GM19025 (cell line): ENCODE data around the gene SNX30.

ENCODE experiments used
- ATAC-seq: cut with Tn5 transposase; IDR thresholded peaks from one replicate; pipeline ENCODE4 v1.9.1; 2021; ENCODE audit warnings: mild to moderate bottlenecking, low read depth, moderate library complexity; ENCODE audit not compliant: unreplicated experiment

Gene SNX30

GRCh38 chr9:112777914-112778313, 27.4 kb downstream of the SNX30 start:
- ATAC-seq = no peak

DNA sequence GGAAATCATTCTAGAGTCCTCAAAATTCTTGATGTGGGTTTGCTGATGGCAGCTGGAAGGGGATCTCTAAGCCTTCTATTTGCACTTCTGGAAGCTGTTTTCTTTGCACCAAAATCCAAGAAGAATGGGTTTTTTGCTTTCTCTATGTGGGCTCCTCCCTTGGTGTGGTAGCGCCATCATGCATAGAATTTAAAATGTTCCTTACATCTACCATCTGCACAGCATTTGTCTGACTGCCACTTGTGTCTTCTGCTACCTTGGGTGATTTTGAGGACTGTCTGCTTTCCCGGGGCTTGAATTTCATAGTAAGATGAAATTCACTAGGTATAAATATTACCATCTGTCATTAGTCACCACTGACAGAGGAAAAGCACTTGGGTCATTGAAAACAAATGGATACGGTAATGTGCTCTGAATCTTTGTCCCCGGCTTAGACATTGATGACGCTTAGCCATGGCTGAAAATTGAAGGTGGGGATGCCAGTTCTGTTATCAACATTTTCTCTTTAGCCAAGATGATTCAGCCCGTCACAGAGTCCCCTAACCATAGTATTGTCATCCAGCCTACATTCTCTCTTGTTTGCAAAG, 30.0 kb downstream of the SNX30 start:
- no peak for ATAC-seq

GRCh38 chr9:112782218-112782617, 31.7 kb downstream of the SNX30 start:
- no peak for ATAC-seq

- ATAC-seq = no peak
These were observed 33.0 kb downstream of the SNX30 start for GRCh38 chr9:112783551-112783954.

- ATAC-seq = no peak
These were observed 33.6 kb downstream of the SNX30 start for GRCh38 chr9:112784020-112784785.

DNA sequence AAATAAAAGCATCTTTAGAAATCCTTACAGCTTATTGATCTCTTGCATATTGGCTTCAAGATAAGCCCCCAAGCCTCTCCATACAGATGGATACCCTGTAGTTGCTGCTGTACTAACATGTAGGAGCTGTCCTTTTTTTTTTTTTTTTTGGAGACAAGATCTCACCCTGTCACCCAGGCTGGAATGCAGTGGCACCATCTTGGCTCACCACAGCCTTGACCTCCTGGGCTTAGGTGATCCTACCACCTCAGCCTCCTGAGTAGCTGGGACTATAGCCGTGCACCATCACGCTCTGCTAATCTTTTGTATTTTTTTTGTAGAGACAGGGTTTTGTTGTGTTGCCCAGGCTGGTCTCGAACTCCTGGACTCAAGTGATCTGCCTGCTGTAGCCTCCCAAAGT, 35.4 kb downstream of the SNX30 start:
- ATAC-seq = no peak

DNA sequence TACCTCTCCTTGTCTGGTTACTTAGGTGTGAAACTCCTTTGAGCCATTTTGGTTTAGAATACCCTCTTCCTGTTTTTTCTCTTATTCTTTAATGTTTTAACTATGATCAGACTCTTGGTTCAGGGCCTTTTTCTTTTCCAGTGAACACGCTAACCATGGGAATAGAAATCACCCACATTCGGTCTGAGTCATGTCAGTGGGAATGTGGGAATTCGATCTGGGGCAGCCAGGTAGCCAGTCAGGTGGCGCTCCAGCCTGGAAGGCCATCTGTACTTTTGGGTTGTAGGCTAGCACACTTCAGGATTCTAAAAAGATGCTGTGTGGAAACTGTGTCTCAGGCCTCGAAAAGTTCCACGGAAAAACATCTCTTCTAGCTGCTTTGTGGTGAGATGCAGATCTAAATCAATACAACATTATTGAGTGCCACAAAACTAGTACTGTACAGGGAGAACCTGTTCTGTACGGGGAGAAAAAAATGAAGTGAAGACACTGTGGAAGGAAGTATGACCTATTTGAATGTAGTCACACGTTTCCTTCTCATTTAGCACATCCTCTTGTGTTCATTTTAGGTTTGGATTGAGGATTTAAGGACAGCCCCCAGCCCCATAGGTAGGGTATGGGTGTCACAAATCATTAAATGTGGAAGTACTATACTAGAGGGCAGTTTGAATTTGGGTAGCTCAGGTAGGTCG, 36.4 kb downstream of the SNX30 start:
- ATAC-seq = no peak

DNA sequence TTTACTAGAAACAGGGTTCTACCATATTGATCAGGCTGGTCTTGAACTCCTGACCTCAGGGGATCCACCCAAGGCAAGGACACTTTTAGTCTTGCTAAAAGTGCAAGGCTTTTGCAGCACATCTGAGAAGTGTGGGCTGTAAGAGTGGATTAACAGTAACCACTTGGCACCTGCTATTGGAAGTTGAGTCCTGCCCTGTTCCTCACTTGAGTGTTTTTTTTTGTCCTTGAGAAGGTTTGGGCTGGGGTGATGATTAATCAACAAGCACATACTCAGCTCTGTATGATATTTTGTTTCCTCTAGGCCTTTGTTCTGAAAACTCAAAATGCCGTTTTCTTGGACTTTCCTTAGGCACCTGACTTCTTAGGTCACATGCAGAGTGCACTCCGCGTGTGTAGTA, 37.4 kb downstream of the SNX30 start:
- no peak for ATAC-seq

- no peak for ATAC-seq
These were observed 38.9 kb downstream of the SNX30 start for GRCh38 chr9:112789473-112789872.

DNA sequence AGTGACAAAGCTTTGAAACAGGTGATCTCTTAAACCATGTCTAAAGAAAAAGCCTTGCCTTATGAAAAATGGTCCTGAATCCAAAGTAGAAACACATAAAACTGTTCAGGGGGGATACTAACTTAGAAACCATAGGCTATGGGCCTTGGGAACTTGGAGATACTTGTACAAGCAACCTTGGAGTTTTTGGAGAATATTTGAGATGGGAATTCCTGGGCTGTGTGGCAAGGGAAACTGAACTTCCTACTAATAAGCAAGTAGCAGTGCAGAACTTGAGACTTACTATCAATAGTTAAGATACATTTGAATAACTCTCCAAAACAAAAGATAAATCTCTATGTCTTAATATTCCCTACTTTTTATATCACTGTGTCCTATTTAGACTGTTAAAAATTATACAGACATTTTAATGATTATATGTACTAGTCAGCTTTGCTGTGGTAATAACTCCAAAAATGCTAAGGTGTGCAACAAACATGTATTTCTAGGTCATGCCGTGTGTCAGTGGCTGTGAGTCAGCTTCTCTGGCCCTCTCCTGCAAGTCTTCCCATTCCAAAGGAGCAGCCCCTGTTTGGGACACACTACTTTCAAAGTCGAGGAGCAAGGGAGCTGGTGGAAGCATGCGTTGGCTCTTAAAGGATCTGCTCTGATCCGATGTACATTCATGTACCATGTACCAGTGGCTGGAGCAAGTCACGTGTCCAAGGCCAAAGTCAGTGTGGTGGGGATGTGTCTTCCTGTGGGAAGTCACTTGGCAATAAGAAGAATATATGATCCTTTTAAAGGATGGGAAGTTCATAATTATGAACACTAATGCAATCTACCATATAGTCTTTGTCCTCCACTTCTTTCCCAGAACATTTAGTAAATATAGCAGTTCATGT, 39.6 kb downstream of the SNX30 start:
- ATAC-seq = no peak

GRCh38 chr9:112792670-112793069, 42.1 kb downstream of the SNX30 start:
- ATAC-seq = no peak

- peak; percentile 61 for ATAC-seq
These were observed 42.8 kb downstream of the SNX30 start for GRCh38 chr9:112793213-112793810.

- ATAC-seq = no peak
These were observed 44.2 kb downstream of the SNX30 start for GRCh38 chr9:112794731-112795130.

DNA sequence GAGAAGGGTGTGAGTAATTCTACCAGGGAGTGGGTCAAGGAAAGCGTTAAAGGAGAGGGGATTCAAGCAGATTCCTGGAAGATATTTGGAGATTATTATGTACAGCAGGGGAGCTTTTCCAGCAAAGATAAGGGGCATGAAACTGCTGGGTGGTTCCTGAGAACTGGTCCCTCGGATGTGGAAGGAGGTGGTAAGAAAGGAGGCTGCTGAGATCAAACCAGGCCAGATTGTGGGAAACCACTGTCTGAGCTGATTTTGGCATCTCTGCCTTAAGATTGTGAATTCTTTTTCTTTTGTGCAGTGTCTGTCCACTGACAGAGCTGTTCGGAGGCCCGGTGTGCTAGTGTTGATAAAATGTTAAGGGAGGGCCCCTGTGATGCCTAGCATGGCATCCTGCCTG, 45.4 kb downstream of the SNX30 start:
- ATAC-seq = no peak

GRCh38 chr9:112796485-112796884, 45.9 kb downstream of the SNX30 start:
- no peak for ATAC-seq

GRCh38 chr9:112809351-112809848, 58.8 kb downstream of the SNX30 start:
- ATAC-seq = peak; percentile 97

- ATAC-seq = no peak
These were observed 59.3 kb downstream of the SNX30 start for GRCh38 chr9:112809906-112810305.

DNA sequence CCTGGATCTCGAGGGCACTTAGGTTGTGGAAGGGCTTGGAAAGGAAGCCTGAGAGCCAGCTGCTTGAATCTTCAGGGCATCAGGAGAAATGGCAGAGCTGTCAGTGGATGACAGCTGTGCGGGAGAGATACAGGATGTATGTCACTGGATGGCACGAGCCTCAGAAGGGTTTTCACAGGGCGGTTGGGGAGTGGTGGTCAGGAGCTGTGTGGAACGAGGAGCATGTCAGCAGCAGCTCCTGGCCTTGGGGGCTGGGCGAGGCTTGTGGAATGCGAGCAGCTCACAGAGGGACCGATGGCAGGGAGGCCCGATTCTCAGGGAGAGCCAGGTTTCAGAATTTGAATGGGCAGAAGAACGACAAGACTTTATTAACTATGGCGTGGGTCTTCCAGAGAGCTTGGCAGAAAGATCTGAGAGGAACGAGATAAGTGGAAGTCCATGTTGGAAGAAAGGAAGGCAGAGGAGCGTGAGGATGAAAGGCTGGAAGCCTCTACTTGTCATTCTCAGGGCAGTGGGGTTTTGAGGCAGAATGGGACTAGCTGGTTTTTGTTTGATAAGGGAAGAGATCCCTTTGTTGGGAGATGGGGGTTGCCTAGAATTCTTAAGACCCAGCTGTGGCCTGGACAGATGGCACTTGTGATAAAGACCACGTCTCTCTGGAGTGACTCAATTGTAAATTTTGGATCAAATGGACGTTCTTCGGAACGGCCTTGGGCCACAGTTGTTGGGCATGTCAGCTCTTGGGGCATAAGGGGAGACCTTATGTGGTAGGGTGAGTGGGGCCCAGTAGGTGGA, 60.3 kb downstream of the SNX30 start:
- no peak for ATAC-seq

DNA sequence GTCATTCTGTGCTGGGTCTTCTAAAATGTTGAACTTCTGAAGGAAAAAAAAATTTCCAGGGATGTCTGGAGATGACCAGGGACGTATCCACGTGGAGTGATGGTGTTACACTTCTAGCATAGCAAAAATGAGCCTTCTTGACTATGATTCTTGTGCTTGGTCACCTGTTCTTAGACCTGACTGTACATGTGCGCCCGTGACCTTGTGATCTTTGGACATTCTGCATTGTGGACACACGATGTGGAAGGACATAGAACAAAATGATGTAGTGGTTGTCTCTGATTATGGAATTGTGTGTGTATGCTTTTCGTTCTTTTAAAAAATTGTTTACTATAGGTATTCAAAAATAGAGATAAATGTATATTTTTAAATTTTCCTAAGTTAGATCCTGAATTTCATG, 61.0 kb downstream of the SNX30 start:
- ATAC-seq = no peak
